GM12891 (cell line): ENCODE data around the gene MAP3K13.

Source experiments
- POLR2A ChIP-seq: IDR thresholded peaks from 2 replicates; pipeline ENCODE4 v1.6.1; 2011; ENCODE audit warnings: low read depth, low read length, control low read depth
- POLR2AphosphoS5 ChIP-seq: IDR thresholded peaks from 2 replicates; pipeline ENCODE4 v1.6.1; 2011; ENCODE audit warnings: low read depth, low read length, control low read depth

GRCh38 chr3:185406121-185406620 is 43.2 kb downstream of the MAP3K13 start:
- no peak for TF ChIP-seq POLR2AphosphoS5
- no peak for TF ChIP-seq POLR2A
